Nephron progenitor cell (in vitro differentiated cells): ENCODE results near the gene FTMT.

ENCODE experiments used
- DNase-seq: peaks from one replicate; pipeline ENCODE4 v3.0.0; 2021
- H3K27ac Mint-ChIP-seq: 2 replicates; pipeline ENCODE4 v1.8.0; 2021; ENCODE audit warnings: mild to moderate bottlenecking, moderate library complexity, mixed read lengths
- H3K27me3 Mint-ChIP-seq: 2 replicates; pipeline ENCODE4 v1.8.0; 2021; ENCODE audit warnings: mild to moderate bottlenecking, low read depth, mixed read lengths; ENCODE audit not compliant: poor library complexity
- H3K36me3 Mint-ChIP-seq: 2 replicates; pipeline ENCODE4 v1.8.0; 2021; ENCODE audit warnings: low read depth, mixed read lengths
- H3K4me1 Mint-ChIP-seq: 2 replicates; pipeline ENCODE4 v1.8.0; 2021; ENCODE audit warnings: mixed read lengths
- H3K4me3 Mint-ChIP-seq: 2 replicates; pipeline ENCODE4 v1.8.0; 2021; ENCODE audit warnings: mild to moderate bottlenecking, moderate library complexity, mixed read lengths
- H3K9me3 Mint-ChIP-seq: 2 replicates; pipeline ENCODE4 v1.8.0; 2021; ENCODE audit warnings: mild to moderate bottlenecking, moderate library complexity, mixed read lengths
- CTCF ChIP-seq: fragments of 200-600 bp; sonication (generic); IDR thresholded peaks from 2 replicates; pipeline ENCODE4 v1.5.0; 2021; ENCODE audit warnings: antibody characterized with exemption

FTMT gene

DNA sequence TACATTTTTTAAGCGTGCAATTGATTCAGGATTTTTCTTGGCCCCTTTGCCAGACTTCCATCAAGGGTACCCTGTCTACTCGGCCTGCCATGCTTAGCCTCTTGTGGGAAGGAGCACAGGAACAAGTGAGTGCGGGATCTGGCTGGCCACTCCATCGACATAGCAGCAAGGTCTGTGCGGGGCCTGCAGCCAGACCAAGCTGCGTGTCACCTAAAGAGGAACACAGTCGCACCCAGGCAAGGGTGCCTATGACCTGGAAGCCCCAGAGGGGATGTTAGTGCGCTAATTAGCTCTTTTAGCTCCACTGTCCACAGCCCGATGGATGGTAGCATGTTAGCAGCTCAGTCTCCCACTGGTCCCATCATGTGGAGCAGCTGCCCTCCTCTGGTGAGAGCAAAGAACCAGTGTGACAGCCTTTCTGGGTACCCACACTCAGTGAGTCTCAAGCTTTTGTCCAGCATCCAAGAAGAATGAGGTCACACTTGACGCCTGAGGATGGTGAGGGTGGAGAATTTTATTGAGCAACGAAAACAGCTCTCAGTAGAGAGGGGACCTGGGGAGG lies 38.7 kb downstream of the FTMT start:
- H3K36me3 Mint-ChIP-seq = no peaks in the 10 kb centered on the region
- no peaks in the 10 kb centered on the region for H3K27me3 Mint-ChIP-seq
- no peaks in the 10 kb centered on the region for H3K4me1 Mint-ChIP-seq
- no peaks in the 10 kb centered on the region for H3K9me3 Mint-ChIP-seq
- no peak overlapping the region for H3K27ac Mint-ChIP-seq
- DNase-seq = no peak
- no peak for TF ChIP-seq CTCF
- no peak overlapping the region for H3K4me3 Mint-ChIP-seq

- no peak for TF ChIP-seq CTCF
- Mint-ChIP-seq H3K27me3 (no peaks in the 10 kb centered on the region), H3K36me3 (no peaks in the 10 kb centered on the region), H3K4me1 (no peaks in the 10 kb centered on the region), H3K9me3 (no peaks in the 10 kb centered on the region), H3K4me3 (no peak overlapping the region), H3K27ac (no peak overlapping the region)
- DNase-seq = no peak
Measured at GRCh38 chr5:121897341-121897740, 45.7 kb downstream of the FTMT start.

- Mint-ChIP-seq H3K4me1 (no peaks in the 10 kb centered on the region), H3K27me3 (no peaks in the 10 kb centered on the region), H3K4me3 (no peak overlapping the region), H3K9me3 (no peaks in the 10 kb centered on the region), H3K36me3 (no peaks in the 10 kb centered on the region), H3K27ac (no peak overlapping the region)
- no peak for DNase-seq
- TF ChIP-seq CTCF = no peak
Measured at GRCh38 chr5:121899346-121899745, 47.7 kb downstream of the FTMT start.
